ENCODE measurements around the gene ODAD3. TPM values are rescaled to one million over a fixed set of nuclear protein-coding genes. Genes with fewer than 3 reads are reported as not detected.
"Not testable (repeated sequence)": the region's sequence is repeated elsewhere in the genome, so short reads cannot be mapped to it uniquely, and the experiment has no call there.

Gene ODAD3
- total RNA-seq, 1 experiment from 2014 or later, result 0.52 TPM

- TF ChIP-seq EZH2 (IDR thresholded peaks at IDR 0.05) (no peak), ZFX (IDR thresholded peaks at IDR 0.05) (no peak), REST (IDR thresholded peaks at IDR 0.05; ENCODE audit: low read depth) (no peak), ELF1 (IDR thresholded peaks at IDR 0.05; ENCODE audit: borderline replicate concordance, low read depth) (no peak)
Observed at GRCh38 chr19:11475861-11476260, 40.9 kb upstream of the ODAD3 start (continued).

- H3K36me3 ChIP-seq (ENCODE audit: control insufficient read depth in 1 of 2, insufficient read depth in 2 of 2, low read length in 2 of 2); H3K9me3 ChIP-seq (ENCODE audit: control insufficient read depth in 1 of 2, insufficient read depth in 1 of 2, low read depth in 1 of 2, low read length in 2 of 2); H3K27me3 ChIP-seq (ENCODE audit: insufficient read depth, low read length); H4K20me1 ChIP-seq (ENCODE audit: insufficient read depth); H2AFZ ChIP-seq (ENCODE audit: low read depth, low read length, poor library complexity, severe bottlenecking); DNase-seq (ENCODE audit: low read depth, low spot score); H3K79me2 ChIP-seq (ENCODE audit: insufficient read depth, low read length); POLR2A ChIA-PET; RAD21 ChIA-PET (ENCODE audit: low non-redundant PET in 1 of 2, low total read pairs in 2 of 2, uncharacterized antibody in 2 of 2, unreplicated experiment in 2 of 2); H3K9ac ChIP-seq (ENCODE audit: low read length); H3K9me2 ChIP-seq (ENCODE audit: insufficient read depth); H3K27ac ChIP-seq (ENCODE audit: low read depth, low read length); H3K4me1 ChIP-seq (ENCODE audit: control insufficient read depth in 1 of 2, insufficient read depth in 2 of 2, low read length in 2 of 2); H3K4me3 ChIP-seq (replicated peaks in 1 of 2; ENCODE audit: low read depth in 1 of 2, low read length in 2 of 2); intact Hi-C loops (cut with micrococcal nuclease); H3K4me2 ChIP-seq (ENCODE audit: low read length); BruUV-seq (replicated peaks): not testable (repeated sequence)
- peak; percentile 39; the same call in 1 of the 2 replicates for ATAC-seq
- CTCF ChIA-PET, result interaction anchor here (1.0 kb wide), 1 partner anchor 94 kb away, joined by 3 read pairs; no protein-coding TSS in a partner anchor
Observed at GRCh38 chr19:11475343-11475742, 40.4 kb upstream of the ODAD3 start.

- RAD21 ChIA-PET (ENCODE audit: low non-redundant PET in 1 of 2, low total read pairs in 2 of 2, uncharacterized antibody in 2 of 2, unreplicated experiment in 2 of 2), result no interaction called here
- Histone ChIP-seq H3K9ac (ENCODE audit: low read length) (no peak overlapping the region), H3K9me3 (ENCODE audit: control insufficient read depth in 1 of 2, insufficient read depth in 1 of 2, low read depth in 1 of 2, low read length in 2 of 2) (no peaks in the 10 kb centered on the region), H3K4me1 (ENCODE audit: control insufficient read depth in 1 of 2, insufficient read depth in 2 of 2, low read length in 2 of 2) (peaks cover 0 to 9% of the 10 kb centered on the region in 2 experiments; a peak in 2 of 4 replicates), H3K27ac (ENCODE audit: low read depth, low read length) (no peak overlapping the region), H2AFZ (ENCODE audit: low read depth, low read length, poor library complexity, severe bottlenecking) (no peak overlapping the region), H3K27me3 (ENCODE audit: insufficient read depth, low read length) (no peaks in the 10 kb centered on the region), H3K79me2 (ENCODE audit: insufficient read depth, low read length) (no peaks in the 10 kb centered on the region), H3K36me3 (ENCODE audit: control insufficient read depth in 1 of 2, insufficient read depth in 2 of 2, low read length in 2 of 2) (no peaks in the 10 kb centered on the region), H4K20me1 (ENCODE audit: insufficient read depth) (no peaks in the 10 kb centered on the region), H3K4me2 (ENCODE audit: low read length) (no peak overlapping the region), H3K4me3 (replicated peaks in 1 of 2; ENCODE audit: low read depth in 1 of 2, low read length in 2 of 2) (no peak overlapping the region), H3K9me2 (ENCODE audit: insufficient read depth) (no peaks in the 10 kb centered on the region)
- ATAC-seq (no peak), DNase-seq (ENCODE audit: low read depth, low spot score) (no peak)
- no TSS peak for BruUV-seq (replicated peaks)
- intact Hi-C loops (cut with micrococcal nuclease), result no loop called here
- CTCF ChIA-PET, result no interaction called here
- POLR2A ChIA-PET, result no interaction called here
- no peak for TF ChIP-seq ZFX (IDR thresholded peaks at IDR 0.05)
- TF ChIP-seq ATF3 (IDR thresholded peaks at IDR 0.05), result no peak
- TF ChIP-seq CBX3 (IDR thresholded peaks at IDR 0.05; ENCODE audit: low read depth), result no peak
- TF ChIP-seq EZH2 (IDR thresholded peaks at IDR 0.05), result no peak
- no peak for TF ChIP-seq REST (IDR thresholded peaks at IDR 0.05; ENCODE audit: low read depth)
- TF ChIP-seq YY1 (IDR thresholded peaks at IDR 0.05; ENCODE audit: extremely low read depth, insufficient replicate concordance, low read depth, low read length), result no peak
- TF ChIP-seq ZNF274 (IDR thresholded peaks at IDR 0.05; ENCODE audit: low read depth, low read length), result no peak
- no peak for TF ChIP-seq RAD21 (IDR thresholded peaks at IDR 0.05; ENCODE audit: low read depth)
Observed at GRCh38 chr19:11473725-11474124, 38.8 kb upstream of the ODAD3 start.
